ENCODE results near the gene ADD1. TPM values are rescaled to one million over a fixed set of nuclear protein-coding genes. Genes with fewer than 3 reads are reported as not detected.

Gene ADD1
- total RNA-seq, 1 donor from 2014 or later: 212 TPM

GRCh38 chr4:2861631-2862436 is 18.2 kb downstream of the ADD1 start:
- no peak for TF ChIP-seq CTCF (IDR thresholded peaks at IDR 0.05; ENCODE audit: borderline replicate concordance)
- DNase-seq: no peak
- Histone ChIP-seq H3K27ac (replicated peaks) (peak overlapping the region; percentile 76), H3K27me3 (ENCODE audit: low read depth) (no peaks in the 10 kb centered on the region), H3K4me1 (peaks cover 100% of the 10 kb centered on the region), H3K36me3 (no peaks in the 10 kb centered on the region), H3K9me3 (replicated peaks) (no peaks in the 10 kb centered on the region), H3K4me3 (peak overlapping the region; percentile 35)
- intact Hi-C loops (cut with micrococcal nuclease): no loop called here

DNA sequence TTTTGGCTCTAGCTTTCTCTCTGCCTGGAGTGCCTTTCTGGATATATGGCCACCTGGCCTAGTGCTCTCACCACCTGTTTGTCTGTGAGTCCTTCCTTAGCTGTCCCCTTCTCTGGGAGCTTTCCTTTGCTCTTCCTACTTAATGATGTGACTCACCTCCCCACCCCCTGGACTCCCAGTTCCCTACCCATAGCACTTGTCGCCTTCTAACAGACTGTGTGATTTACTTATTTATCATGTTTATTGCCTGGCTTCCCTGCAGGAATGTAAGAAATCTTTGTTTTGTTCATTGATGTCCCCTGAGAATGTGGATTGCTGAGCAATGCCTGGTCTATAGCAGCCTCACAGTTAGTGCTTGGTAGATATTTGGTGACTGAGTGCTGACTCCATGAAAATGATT is 18.9 kb downstream of the ADD1 start:
- Histone ChIP-seq H3K4me3 (peak overlapping the region; percentile 35), H3K27ac (replicated peaks) (peak overlapping the region; percentile 76), H3K27me3 (ENCODE audit: low read depth) (no peaks in the 10 kb centered on the region), H3K4me1 (peaks cover 100% of the 10 kb centered on the region), H3K9me3 (replicated peaks) (no peaks in the 10 kb centered on the region), H3K36me3 (no peaks in the 10 kb centered on the region)
- intact Hi-C loops (cut with micrococcal nuclease): no loop called here
- TF ChIP-seq CTCF (IDR thresholded peaks at IDR 0.05; ENCODE audit: borderline replicate concordance): no peak
- no peak for DNase-seq

DNA sequence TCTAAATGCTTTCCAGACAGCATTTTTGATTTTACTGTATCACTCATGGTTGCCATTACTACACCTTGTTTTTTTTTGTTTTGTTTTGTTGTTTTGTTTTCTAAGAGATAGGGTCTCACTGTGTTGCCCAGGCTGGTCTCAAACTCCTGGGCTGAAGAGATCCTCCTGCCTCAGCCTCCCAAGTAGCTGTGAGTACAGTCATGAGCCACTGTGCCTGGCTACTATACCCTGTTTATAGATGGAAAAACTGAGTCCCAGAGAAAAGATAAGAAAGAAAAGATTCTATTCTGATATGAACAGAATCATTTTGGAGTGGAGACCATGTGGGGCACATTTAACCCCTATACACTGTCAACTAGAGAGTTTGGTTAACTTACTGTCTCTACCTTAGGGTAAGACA is 20.0 kb downstream of the ADD1 start:
- H3K4me3 ChIP-seq: no peak overlapping the region
- H3K9me3 ChIP-seq (replicated peaks): no peaks in the 10 kb centered on the region
- H3K4me1 ChIP-seq: peaks cover 100% of the 10 kb centered on the region
- no peaks in the 10 kb centered on the region for H3K27me3 ChIP-seq (ENCODE audit: low read depth)
- peak overlapping the region; percentile 76 for H3K27ac ChIP-seq (replicated peaks)
- H3K36me3 ChIP-seq: no peaks in the 10 kb centered on the region
- intact Hi-C loops (cut with micrococcal nuclease): no loop called here
- no peak for DNase-seq
- no peak for TF ChIP-seq CTCF (IDR thresholded peaks at IDR 0.05; ENCODE audit: borderline replicate concordance)

DNA sequence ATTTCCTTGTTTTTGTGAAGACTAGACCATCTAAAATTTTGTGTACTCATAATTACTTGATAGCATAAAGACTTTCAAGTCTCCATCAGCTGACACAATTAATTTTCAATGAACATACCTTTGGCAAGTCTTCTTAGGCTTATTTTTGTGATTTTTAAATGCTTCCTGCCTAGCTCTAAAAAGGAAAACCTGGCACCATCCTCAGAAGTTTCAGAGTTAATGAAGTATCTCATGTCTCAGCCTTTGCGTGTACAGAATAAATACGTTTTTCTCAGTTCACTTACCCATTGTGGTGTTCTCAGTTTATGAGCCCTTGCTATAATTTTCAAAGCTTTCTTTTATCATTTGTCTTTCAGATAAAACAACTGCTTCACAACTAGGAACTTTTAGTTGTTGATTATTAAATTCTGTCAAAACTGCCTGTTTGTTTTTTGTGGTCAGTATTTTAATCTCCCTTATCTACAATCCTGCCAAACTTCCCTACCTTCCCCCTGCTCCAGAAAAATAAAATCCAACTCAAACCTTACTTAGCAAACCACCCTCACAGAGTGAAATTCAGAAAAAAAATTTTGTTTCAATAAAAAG is 21.6 kb downstream of the ADD1 start:
- intact Hi-C loops (cut with micrococcal nuclease): no loop called here
- no peaks in the 10 kb centered on the region for H3K9me3 ChIP-seq (replicated peaks)
- H3K4me3 ChIP-seq: no peak overlapping the region
- DNase-seq: no peak
- peaks cover 100% of the 10 kb centered on the region for H3K4me1 ChIP-seq
- H3K36me3 ChIP-seq: no peaks in the 10 kb centered on the region
- H3K27ac ChIP-seq (replicated peaks): peak overlapping the region; percentile 76
- TF ChIP-seq CTCF (IDR thresholded peaks at IDR 0.05; ENCODE audit: borderline replicate concordance): no peak
- H3K27me3 ChIP-seq (ENCODE audit: low read depth): no peaks in the 10 kb centered on the region

DNA sequence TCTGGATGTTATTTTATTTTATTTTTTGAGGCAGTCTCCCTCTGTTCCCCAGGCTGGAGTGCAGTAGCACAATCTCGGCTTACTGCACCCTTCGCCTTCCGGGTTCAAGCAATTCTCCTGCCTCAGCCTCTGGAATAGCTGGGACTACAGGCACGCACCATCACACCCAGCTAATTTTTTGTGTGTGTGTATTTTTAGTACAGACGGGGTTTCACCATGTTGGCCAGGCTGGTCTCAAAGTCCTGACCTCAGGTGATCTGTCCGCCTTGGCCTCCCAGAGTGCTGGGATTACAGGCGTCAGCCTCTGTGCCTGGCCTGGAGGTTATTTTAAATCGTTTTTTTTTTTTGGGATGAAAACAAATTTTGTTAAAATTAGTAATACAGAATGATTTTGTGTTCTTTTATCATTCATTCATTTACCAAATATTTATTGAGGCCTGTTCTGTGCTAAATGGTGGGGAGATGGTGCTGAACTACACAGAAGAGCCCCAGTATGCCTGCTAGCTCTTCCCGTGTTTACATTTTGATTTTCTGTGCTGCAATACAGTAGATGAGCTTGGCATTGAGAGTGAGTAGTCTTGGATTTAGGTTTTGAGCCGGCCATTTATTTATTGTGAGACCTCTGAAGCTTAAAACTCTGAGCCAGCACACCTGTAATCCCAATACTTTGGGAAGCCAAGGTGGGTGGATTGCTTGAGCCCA is 22.7 kb downstream of the ADD1 start:
- no peak overlapping the region for H3K4me3 ChIP-seq
- no peaks in the 10 kb centered on the region for H3K9me3 ChIP-seq (replicated peaks)
- no peaks in the 10 kb centered on the region for H3K36me3 ChIP-seq
- TF ChIP-seq CTCF (IDR thresholded peaks at IDR 0.05; ENCODE audit: borderline replicate concordance): no peak
- peaks cover 100% of the 10 kb centered on the region for H3K4me1 ChIP-seq
- no peak for DNase-seq
- H3K27me3 ChIP-seq (ENCODE audit: low read depth): no peaks in the 10 kb centered on the region
- intact Hi-C loops (cut with micrococcal nuclease): no loop called here
- peak overlapping the region; percentile 76 for H3K27ac ChIP-seq (replicated peaks)
